ENCODE measurements around the gene MPRIP.

GRCh38 chr17:17157041-17157440 lies 114.8 kb downstream of the MPRIP start:
- TF ChIP-seq YY1 (IDR thresholded peaks at IDR 0.05; ENCODE audit: low read depth) (no peak), MAX (IDR thresholded peaks at IDR 0.05) (no peak), EGR1 (IDR thresholded peaks at IDR 0.05) (no peak), RAD21 (IDR thresholded peaks at IDR 0.05; ENCODE audit: low read depth) (no peak), REST (IDR thresholded peaks at IDR 0.05; ENCODE audit: low read depth) (no peak), CREB1 (IDR thresholded peaks at IDR 0.05; ENCODE audit: low read depth) (no peak), FOXM1 (IDR thresholded peaks at IDR 0.05; ENCODE audit: borderline replicate concordance, low read depth) (no peak), TEAD4 (IDR thresholded peaks at IDR 0.05) (no peak)

Data from Ishikawa (cell line).